PFSK-1 (cell line): Measurements from ENCODE around the gene INHBB.

ENCODE experiments used
- POLR2AphosphoS5 ChIP-seq: IDR thresholded peaks from 2 replicates; pipeline ENCODE4 v1.6.1; 2012; ENCODE audit warnings: low read depth, mild to moderate bottlenecking, control low read depth, low read length, moderate library complexity
- TAF1 ChIP-seq: IDR thresholded peaks from 2 replicates; pipeline ENCODE4 v1.6.1; 2012; ENCODE audit warnings: low read length, control low read depth, borderline replicate concordance; ENCODE audit not compliant: insufficient read depth
- TF ChIP-seq, protein P1 (sequence below), 2 experiments: IDR thresholded peaks; 2 replicates each; pipeline versions ENCODE4 v1.6.1 to v1.8.0; 2011 to 2012; ENCODE audit warnings: low read depth in 2 of 2, low read length in 2 of 2, control low read depth in 1 of 2, inconsistent platforms in 1 of 2, mild to moderate bottlenecking in 1 of 2, moderate library complexity in 1 of 2; ENCODE audit not compliant: insufficient read depth in 1 of 2

DNA sequence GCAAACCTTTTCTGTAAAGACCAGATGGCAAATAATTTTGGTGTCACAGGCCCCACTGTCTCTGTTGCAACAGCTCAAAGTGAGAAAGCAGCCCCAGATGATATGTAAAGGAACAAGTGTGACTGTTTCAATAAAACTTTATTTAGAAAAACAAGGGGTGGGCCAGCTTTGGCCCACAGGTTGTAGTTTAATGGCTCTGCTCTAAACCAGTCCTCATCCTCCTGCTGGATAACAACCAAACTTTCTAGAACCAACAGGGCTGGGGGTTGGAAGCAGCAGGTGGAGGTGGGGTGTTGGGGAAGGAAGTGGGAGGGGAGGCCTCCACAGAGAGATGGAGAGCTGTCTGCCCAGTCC, 28.8 kb upstream of the INHBB start:
- TF ChIP-seq, protein P1, sequence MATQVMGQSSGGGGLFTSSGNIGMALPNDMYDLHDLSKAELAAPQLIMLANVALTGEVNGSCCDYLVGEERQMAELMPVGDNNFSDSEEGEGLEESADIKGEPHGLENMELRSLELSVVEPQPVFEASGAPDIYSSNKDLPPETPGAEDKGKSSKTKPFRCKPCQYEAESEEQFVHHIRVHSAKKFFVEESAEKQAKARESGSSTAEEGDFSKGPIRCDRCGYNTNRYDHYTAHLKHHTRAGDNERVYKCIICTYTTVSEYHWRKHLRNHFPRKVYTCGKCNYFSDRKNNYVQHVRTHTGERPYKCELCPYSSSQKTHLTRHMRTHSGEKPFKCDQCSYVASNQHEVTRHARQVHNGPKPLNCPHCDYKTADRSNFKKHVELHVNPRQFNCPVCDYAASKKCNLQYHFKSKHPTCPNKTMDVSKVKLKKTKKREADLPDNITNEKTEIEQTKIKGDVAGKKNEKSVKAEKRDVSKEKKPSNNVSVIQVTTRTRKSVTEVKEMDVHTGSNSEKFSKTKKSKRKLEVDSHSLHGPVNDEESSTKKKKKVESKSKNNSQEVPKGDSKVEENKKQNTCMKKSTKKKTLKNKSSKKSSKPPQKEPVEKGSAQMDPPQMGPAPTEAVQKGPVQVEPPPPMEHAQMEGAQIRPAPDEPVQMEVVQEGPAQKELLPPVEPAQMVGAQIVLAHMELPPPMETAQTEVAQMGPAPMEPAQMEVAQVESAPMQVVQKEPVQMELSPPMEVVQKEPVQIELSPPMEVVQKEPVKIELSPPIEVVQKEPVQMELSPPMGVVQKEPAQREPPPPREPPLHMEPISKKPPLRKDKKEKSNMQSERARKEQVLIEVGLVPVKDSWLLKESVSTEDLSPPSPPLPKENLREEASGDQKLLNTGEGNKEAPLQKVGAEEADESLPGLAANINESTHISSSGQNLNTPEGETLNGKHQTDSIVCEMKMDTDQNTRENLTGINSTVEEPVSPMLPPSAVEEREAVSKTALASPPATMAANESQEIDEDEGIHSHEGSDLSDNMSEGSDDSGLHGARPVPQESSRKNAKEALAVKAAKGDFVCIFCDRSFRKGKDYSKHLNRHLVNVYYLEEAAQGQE (IDR thresholded peaks at IDR 0.05; ENCODE audit: insufficient read depth in 1 of 2, low read depth in 2 of 2, low read length in 2 of 2) = no peak
- TF ChIP-seq POLR2AphosphoS5 (no peak), TAF1 (no peak)
